Mucosa of descending colon (tissue), 3 donors: Measurements from ENCODE around the gene TPSG1. TPM values are rescaled to one million over a fixed set of nuclear protein-coding genes. Genes with fewer than 3 reads are reported as not detected.
A peak's percentile ranks its signal among the peaks of the same experiment; 100 is the strongest.

Source experiments
- ATAC-seq: fragments of 200-7000 bp; cut with Tn5 transposase; one replicate; pipeline ENCODE4 v1.9.1; 2020; ENCODE audit warnings: mild to moderate bottlenecking, moderate library complexity
- DNase-seq, 3 donors: peaks; one replicate each; pipeline ENCODE4 v3.0.0-alpha.2; 2020
- H3K36me3 ChIP-seq: fragments of 200-600 bp; one replicate; pipeline ENCODE4 v1.8.0; 2021; ENCODE audit warnings: low read depth, mild to moderate bottlenecking
- H3K4me1 ChIP-seq: fragments of 200-600 bp; one replicate; pipeline ENCODE4 v1.8.0; 2021; ENCODE audit warnings: low read depth, mild to moderate bottlenecking
- H3K4me3 ChIP-seq: fragments of 200-600 bp; one replicate; pipeline ENCODE4 v1.8.0; 2021; ENCODE audit warnings: mild to moderate bottlenecking
- H3K9me3 ChIP-seq: fragments of 200-600 bp; one replicate; pipeline ENCODE4 v1.8.0; 2021; ENCODE audit warnings: mild to moderate bottlenecking
- intact Hi-C, 2 donors: fragments of 100-400 bp; cut with DNase I in 1 of 2; cut with micrococcal nuclease in 1 of 2; formaldehyde crosslinking; loops; one replicate each; pipeline versions ENCODE4 v1.11.0 to v1.11.1; 2022; cut with DNase I, micrococcal nuclease
- total RNA-seq, 3 donors: library from RNA; stranded (reverse); fragmentation: NEBNext Ultra II Directional in 2 of 3; extraction: Animal tissue kit (Norgen Biotek cat#: 25700) in 2 of 3; gene quantifications; one replicate each; pipeline versions ENCODE4 v1.2.1 to v1.2.4, GENCODE V29; 2021 to 2023
- TF ChIP-seq, protein P1 (sequence below): fragments of 200-600 bp; IDR thresholded peaks from one replicate; pipeline ENCODE4 v1.8.0; 2022; ENCODE audit warnings: antibody characterized with exemption, mild to moderate bottlenecking
- donor health status: DM: no; HTN: no; CAD: no; lungs with moderate emphysema.
- donor health status: DM: no; HTN: no; CAD: no.
- donor health status: DM: no; HTN: yes; CAD: no.

The TPSG1 gene
- total RNA-seq, 3 donors from 2014 or later = 23.3 to 61.3 (median 53.7) TPM

DNA sequence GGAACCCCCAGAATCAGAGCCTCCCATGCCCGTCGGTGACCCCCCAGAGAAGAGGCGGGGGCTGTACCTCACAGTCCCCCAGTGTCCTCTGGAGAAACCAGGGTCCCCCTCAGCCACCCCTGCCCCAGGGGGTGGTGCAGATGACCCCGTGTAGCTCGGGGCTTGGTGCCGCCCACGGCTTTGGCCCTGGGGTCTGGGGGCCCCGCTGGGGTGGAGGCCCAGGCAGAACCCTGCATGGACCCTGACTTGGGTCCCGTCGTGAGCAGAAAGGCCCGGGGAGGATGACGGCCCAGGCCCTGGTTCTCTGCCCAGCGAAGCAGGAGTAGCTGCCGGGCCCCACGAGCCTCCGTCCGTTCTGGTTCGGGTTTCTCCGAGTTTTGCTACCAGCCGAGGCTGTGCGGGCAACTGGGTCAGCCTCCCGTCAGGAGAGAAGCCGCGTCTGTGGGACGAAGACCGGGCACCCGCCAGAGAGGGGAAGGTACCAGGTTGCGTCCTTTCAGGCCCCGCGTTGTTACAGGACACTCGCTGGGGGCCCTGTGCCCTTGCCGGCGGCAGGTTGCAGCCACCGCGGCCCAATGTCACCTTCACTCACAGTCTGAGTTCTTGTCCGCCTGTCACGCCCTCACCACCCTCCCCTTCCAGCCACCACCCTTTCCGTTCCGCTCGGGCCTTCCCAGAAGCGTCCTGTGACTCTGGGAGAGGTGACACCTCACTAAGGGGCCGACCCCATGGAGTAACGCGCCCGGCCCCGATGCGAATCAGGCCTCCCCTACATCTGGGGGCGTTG is 4.0 kb downstream of the TPSG1 start:
- no peak overlapping the region for H3K4me3 ChIP-seq
- H3K36me3 ChIP-seq = no peaks in the 10 kb centered on the region
- H3K9me3 ChIP-seq = no peaks in the 10 kb centered on the region
- DNase-seq = peak in 1 of 3 donors; percentile 40
- intact Hi-C loops = no loop called here
- no peaks in the 10 kb centered on the region for H3K4me1 ChIP-seq
- ATAC-seq = peak; percentile 25
- TF ChIP-seq, protein P1, sequence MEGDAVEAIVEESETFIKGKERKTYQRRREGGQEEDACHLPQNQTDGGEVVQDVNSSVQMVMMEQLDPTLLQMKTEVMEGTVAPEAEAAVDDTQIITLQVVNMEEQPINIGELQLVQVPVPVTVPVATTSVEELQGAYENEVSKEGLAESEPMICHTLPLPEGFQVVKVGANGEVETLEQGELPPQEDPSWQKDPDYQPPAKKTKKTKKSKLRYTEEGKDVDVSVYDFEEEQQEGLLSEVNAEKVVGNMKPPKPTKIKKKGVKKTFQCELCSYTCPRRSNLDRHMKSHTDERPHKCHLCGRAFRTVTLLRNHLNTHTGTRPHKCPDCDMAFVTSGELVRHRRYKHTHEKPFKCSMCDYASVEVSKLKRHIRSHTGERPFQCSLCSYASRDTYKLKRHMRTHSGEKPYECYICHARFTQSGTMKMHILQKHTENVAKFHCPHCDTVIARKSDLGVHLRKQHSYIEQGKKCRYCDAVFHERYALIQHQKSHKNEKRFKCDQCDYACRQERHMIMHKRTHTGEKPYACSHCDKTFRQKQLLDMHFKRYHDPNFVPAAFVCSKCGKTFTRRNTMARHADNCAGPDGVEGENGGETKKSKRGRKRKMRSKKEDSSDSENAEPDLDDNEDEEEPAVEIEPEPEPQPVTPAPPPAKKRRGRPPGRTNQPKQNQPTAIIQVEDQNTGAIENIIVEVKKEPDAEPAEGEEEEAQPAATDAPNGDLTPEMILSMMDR = no peak

DNA sequence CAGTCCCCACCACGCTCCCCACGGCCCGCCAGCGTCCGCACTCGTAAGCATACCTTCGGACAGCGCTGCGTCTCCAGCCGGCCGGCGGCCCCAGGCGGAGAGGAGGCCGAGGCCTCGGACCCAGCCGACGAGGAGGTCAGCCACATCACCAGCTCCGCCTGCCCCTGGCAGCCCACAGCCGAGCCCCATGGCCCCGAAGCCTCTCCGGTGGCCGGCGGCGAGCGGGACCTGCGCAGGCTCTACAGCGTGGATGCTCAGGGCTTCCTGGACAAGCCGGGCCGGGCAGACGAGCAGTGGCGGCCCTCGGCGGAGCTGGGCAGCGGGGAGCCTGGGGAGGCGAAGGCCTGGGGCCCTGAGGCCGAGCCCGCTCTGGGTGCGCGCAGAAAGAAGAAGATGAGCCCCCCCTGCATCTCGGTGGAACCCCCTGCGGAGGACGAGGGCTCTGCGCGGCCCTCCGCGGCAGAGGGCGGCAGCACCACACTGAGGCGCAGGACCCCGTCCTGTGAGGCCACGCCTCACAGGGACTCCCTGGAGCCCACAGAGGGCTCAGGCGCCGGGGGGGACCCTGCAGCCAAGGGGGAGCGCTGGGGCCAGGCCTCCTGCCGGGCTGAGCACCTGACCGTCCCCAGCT is 4.9 kb downstream of the TPSG1 start:
- Histone ChIP-seq H3K9me3 (no peaks in the 10 kb centered on the region), H3K4me1 (no peaks in the 10 kb centered on the region), H3K4me3 (no peak overlapping the region), H3K36me3 (no peaks in the 10 kb centered on the region)
- no peak for ATAC-seq
- TF ChIP-seq, protein P1 = no peak
- DNase-seq = no peak
- intact Hi-C loops = no loop called here

DNA sequence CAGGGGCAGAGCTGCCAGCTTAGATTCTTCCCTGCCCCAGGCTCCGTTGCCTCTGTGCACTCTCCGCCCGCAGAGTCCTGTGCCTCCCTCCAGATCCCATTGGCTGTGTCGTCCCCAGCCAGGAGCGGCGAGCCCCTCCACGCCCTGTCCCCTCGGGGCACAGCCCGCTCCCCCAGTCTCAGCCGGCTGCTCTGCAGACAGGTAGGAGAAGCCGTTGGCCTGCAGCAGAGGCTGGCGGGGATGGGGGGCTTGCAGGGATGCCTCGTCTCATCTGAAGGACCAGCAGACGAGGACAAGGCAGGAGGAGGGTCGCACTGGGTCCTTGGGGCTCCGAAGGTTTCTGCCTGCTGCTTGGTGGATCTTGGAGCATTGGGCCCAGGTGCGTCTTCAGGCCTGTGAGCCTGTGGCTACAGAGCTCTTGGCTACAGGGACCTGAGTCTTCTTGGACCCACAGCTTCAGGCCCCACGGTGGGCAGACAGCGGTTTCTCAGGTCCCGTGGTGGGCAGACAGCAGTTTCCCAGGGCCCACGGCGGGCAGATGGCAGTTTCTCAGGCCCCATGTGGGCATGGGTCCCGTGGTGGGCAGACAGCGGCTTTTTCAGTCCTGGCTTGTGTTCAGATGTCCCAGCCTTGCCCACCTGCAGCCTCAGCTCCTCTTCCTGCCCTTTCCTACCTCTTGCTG is 6.0 kb downstream of the TPSG1 start:
- TF ChIP-seq, protein P1 = no peak
- intact Hi-C loops = no loop called here
- no peaks in the 10 kb centered on the region for H3K4me1 ChIP-seq
- H3K36me3 ChIP-seq = no peaks in the 10 kb centered on the region
- ATAC-seq = no peak
- no peak overlapping the region for H3K4me3 ChIP-seq
- no peaks in the 10 kb centered on the region for H3K9me3 ChIP-seq
- DNase-seq = no peak

DNA sequence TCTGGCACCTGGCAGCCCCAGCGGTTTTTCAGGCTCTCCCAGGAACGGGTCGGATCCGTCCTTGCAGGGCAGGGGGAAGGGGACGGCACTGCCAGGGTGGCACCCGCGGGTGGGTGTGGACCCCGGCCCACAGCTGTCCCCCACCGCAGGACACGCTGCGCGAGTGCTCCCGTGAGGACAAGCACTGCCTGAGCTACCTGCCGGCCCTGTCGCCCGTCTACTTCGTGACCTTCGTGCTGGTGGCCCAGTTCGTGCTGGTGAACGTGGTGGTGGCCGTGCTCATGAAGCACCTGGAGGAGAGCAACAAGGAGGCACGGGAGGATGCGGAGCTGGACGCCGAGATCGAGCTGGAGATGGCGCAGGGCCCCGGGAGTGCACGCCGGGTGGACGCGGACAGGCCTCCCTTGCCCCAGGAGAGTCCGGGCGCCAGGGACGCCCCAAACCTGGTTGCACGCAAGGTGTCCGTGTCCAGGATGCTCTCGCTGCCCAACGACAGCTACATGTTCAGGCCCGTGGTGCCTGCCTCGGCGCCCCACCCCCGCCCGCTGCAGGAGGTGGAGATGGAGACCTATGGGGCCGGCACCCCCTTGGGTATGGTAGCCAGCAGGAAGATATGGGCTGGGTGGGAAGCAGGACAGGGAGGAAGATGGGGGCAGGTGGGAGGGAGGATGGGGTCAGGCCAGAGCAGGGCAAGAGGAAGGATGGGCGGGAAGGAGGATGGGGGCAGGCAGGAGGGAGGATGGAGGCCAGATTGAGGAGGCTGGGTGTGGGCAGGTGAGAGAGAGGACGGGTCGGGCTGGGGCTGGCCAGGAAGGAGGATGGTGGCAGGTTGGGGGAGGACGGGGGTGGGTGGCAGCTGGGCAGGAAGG is 6.8 kb downstream of the TPSG1 start:
- ATAC-seq (no peak), DNase-seq (no peak)
- intact Hi-C loops = no loop called here
- TF ChIP-seq, protein P1 = no peak
- H3K4me3 ChIP-seq = no peak overlapping the region
- H3K4me1 ChIP-seq = no peaks in the 10 kb centered on the region
- H3K36me3 ChIP-seq = no peaks in the 10 kb centered on the region
- no peaks in the 10 kb centered on the region for H3K9me3 ChIP-seq

DNA sequence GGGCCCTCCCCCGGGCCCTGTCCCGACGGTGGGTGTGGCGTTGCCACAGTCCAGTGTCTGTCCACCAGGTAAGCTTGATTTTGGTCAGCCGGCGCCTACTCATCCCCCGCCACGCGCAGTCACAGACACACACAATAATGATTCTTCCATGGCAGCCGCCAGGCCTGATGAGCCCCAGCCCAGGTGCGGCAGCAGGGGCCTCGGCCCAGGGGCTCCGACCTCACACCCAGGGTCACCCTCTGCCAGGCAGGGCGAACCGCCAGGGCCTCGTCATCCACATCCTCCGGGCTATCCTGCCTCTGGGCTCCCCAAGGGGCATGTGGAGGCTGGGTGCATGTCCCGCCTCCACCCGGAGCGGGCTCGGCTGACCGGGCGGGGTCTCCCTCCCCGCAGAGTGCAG is 7.5 kb downstream of the TPSG1 start:
- Histone ChIP-seq H3K4me3 (no peak overlapping the region), H3K9me3 (no peaks in the 10 kb centered on the region), H3K4me1 (no peaks in the 10 kb centered on the region), H3K36me3 (no peaks in the 10 kb centered on the region)
- no peak for ATAC-seq
- TF ChIP-seq, protein P1 = no peak
- DNase-seq = no peak
- intact Hi-C loops = no loop called here
